GM19099 (cell line): Measurements from ENCODE around the gene BBS10.

ENCODE experiments used
- POLR2A ChIP-seq: IDR thresholded peaks from 3 replicates; pipeline ENCODE4 v1.6.1; 2011; ENCODE audit warnings: low read depth; ENCODE audit not compliant: insufficient read length; ENCODE audit errors: extremely low read depth

The BBS10 gene

GRCh38 chr12:76303989-76304460 lies 44.2 kb downstream of the BBS10 start:
- no peak for TF ChIP-seq POLR2A

GRCh38 chr12:76303365-76303764 lies 44.9 kb downstream of the BBS10 start:
- no peak for TF ChIP-seq POLR2A

GRCh38 chr12:76300297-76300665 lies 47.9 kb downstream of the BBS10 start:
- no peak for TF ChIP-seq POLR2A

GRCh38 chr12:76299536-76300296 lies 48.5 kb downstream of the BBS10 start:
- TF ChIP-seq POLR2A = no peak
